K562 (cell line): Measurements from ENCODE around the gene HOXA9. TPM values are rescaled to one million over a fixed set of nuclear protein-coding genes. Genes with fewer than 3 reads are reported as not detected.

Experiments
- ATAC-seq: fragments of 200-7000 bp; cut with Tn5 transposase; 3 replicates; pipeline ENCODE4 v1.9.1; 2020; ENCODE audit warnings: moderate library complexity
- BruUV-seq: library from RNA; stranded (reverse); fragments of 400-500 nt; replicated peaks from 2 replicates; lab custom pipeline; 2021; lab: Mats Ljungman, UMichigan
- CTCF ChIA-PET: fragments of 300-600 bp; formaldehyde crosslinking; extraction: SDS; loops from one replicate; lab custom pipeline; 2021; ENCODE audit warnings: low intra/inter-chr PET ratio; lab: Yijun Ruan, JAX
- POLR2A ChIA-PET: fragments of 300-600, 350-650 bp; sonication (Branson Sonifier 250); formaldehyde crosslinking; extraction: SDS; loops from one replicate; lab custom pipeline; 2021; ENCODE audit warnings: antibody characterized with exemption, inconsistent platforms; lab: Yijun Ruan, JAX
- DNase-seq, 4 experiments: peaks; one replicate each; pipeline versions ENCODE4 v3.0.0 to v3.0.0-alpha.2; 2011 to 2018; ENCODE audit warnings: low spot score in 3 of 4, mixed read lengths in 3 of 4; ENCODE audit errors: extremely low read depth in 1 of 4
- FAIRE-seq: peaks from 2 replicates; lab custom pipeline; 2011; peaks lifted over from hg19 to GRCh38; lab: Jason Lieb, UNC
- H2AFZ ChIP-seq: 2 replicates; pipeline ENCODE4 v1.6.0; 2011; ENCODE audit warnings: low read depth, low read length, control low read depth, inconsistent platforms
- H3K27ac ChIP-seq: fragments of 200-600 bp; 3 replicates; pipeline ENCODE4 v1.8.0; 2011; ENCODE audit warnings: low read depth, mild to moderate bottlenecking, control low read depth, inconsistent platforms, low read length, moderate library complexity, mixed read lengths; ENCODE audit errors: extremely low read depth
- H3K27me3 ChIP-seq, 2 experiments: fragments of 300-600 bp in 1 of 2; 2 replicates in 1 of 2; 3 replicates in 1 of 2; pipeline versions ENCODE4 v1.6.0 to v1.8.0; 2011; ENCODE audit warnings: inconsistent platforms in 2 of 2, low read length in 2 of 2, mild to moderate bottlenecking in 1 of 2, mixed read lengths in 1 of 2, moderate library complexity in 1 of 2; ENCODE audit not compliant: control insufficient read depth in 2 of 2, insufficient read depth in 2 of 2
- H3K36me3 ChIP-seq: fragments of 300-600 bp; 3 replicates; pipeline ENCODE4 v1.8.0; 2011; ENCODE audit warnings: mild to moderate bottlenecking, low read length, inconsistent platforms; ENCODE audit not compliant: control insufficient read depth, insufficient read depth
- H3K4me1 ChIP-seq, 2 experiments: fragments of 200-600 bp in 1 of 2; replicated peaks in 1 of 2; 2 replicates in 1 of 2; 3 replicates in 1 of 2; pipeline versions ENCODE4 v1.5.1 to v1.8.0; 2011; ENCODE audit warnings: inconsistent platforms in 2 of 2, low read length in 2 of 2, mild to moderate bottlenecking in 1 of 2, mixed read lengths in 1 of 2, moderate library complexity in 1 of 2; ENCODE audit not compliant: control insufficient read depth in 2 of 2, insufficient read depth in 2 of 2
- H3K4me2 ChIP-seq: 2 replicates; pipeline ENCODE4 v1.6.1; 2011; ENCODE audit warnings: low read length, control low read depth, inconsistent platforms, mixed read lengths; ENCODE audit not compliant: insufficient read depth
- H3K4me3 ChIP-seq: fragments of 200-600 bp; sonication (generic), shearing (Covaris generic); 2 replicates; pipeline ENCODE4 v1.5.1; 2016; ENCODE audit warnings: control low read depth, inconsistent platforms
- H3K79me2 ChIP-seq: fragments of 200-600 bp; 3 replicates; pipeline ENCODE4 v1.8.0; 2011; ENCODE audit warnings: low read length, inconsistent platforms; ENCODE audit not compliant: control insufficient read depth, insufficient read depth
- H3K9ac ChIP-seq, 2 experiments: 2 replicates each; pipeline versions ENCODE4 v1.6.0 to v1.6.1; 2011; ENCODE audit warnings: low read depth in 2 of 2, low read length in 2 of 2, control low read depth in 1 of 2, inconsistent platforms in 1 of 2, mild to moderate bottlenecking in 1 of 2, mixed read lengths in 1 of 2; ENCODE audit not compliant: insufficient read depth in 1 of 2
- H3K9me1 ChIP-seq: one replicate; pipeline ENCODE4 v1.6.0; 2011; ENCODE audit warnings: inconsistent platforms, mild to moderate bottlenecking, low read length, moderate library complexity; ENCODE audit not compliant: control insufficient read depth, insufficient read depth
- H3K9me3 ChIP-seq: replicated peaks from 2 replicates; pipeline ENCODE4 v1.5.1; 2011; ENCODE audit warnings: low read depth, low read length, inconsistent platforms; ENCODE audit not compliant: control insufficient read depth, insufficient read depth
- H4K20me1 ChIP-seq: replicated peaks from 2 replicates; pipeline ENCODE4 v1.6.1; 2011; ENCODE audit warnings: low read length, inconsistent platforms, mixed read lengths; ENCODE audit not compliant: control insufficient read depth, insufficient read depth
- EP400 ChIP-seq: fragments of 450-650 bp; IDR thresholded peaks from 2 replicates; pipeline ENCODE4 v1.6.1; 2017; ENCODE audit warnings: antibody characterized with exemption, mild to moderate bottlenecking, moderate library complexity
- HDAC8 ChIP-seq: fragments of 450-650 bp; IDR thresholded peaks from 2 replicates; pipeline ENCODE4 v1.6.1; 2016; ENCODE audit warnings: mild to moderate bottlenecking, missing genetic modification characterization, moderate library complexity, missing compliant biosample characterization
- MAFF ChIP-seq: IDR thresholded peaks from 2 replicates; pipeline ENCODE4 v1.6.1; 2012; ENCODE audit warnings: low read length, improper control_type of control experiment
- ZNF408 ChIP-seq: fragments of 250-450 bp; sonication (Bioruptor Pico); IDR thresholded peaks from 2 replicates; pipeline ENCODE4 v1.4.0; 2020; ENCODE audit warnings: low read depth, mild to moderate bottlenecking, moderate library complexity
- WGBS: fragments of 100-300 bp; shearing (Covaris generic); methylation state at CpG from one replicate; pipeline ENCODE4 v1.1.6; 2016; ENCODE audit warnings: low coverage, mixed read lengths; ENCODE audit not compliant: insufficient coverage; ENCODE audit errors: missing lambda C conversion rate; 5-methylcytosine and 5-hydroxymethylcytosine counted together
- in situ Hi-C: fragments of 300-500 bp; cut with MboI; formaldehyde crosslinking; loops from 4 replicates; pipeline ENCODE4 v1.15.0; 2018; ENCODE audit warnings: inconsistent platforms, mixed read lengths
- intact Hi-C: fragments of 100-400 bp; cut with micrococcal nuclease; formaldehyde crosslinking; loops from 2 replicates; pipeline ENCODE4 v1.14.2; 2022
- polyA plus RNA-seq, 8 experiments: library from polyadenylated mRNA; depleted of rRNA in 4 of 8; stranded (reverse) in 5 of 8; unstranded in 3 of 8; fragments of >200 nt; fragmentation: Nextera tagmentation in 2 of 8; fragmentation: Illumina TruSeq in 1 of 8; extraction: Ambion mirVana in 2 of 8; extraction: Trizol in 1 of 8; gene quantifications; 2 replicates each; pipeline versions ENCODE4 v1.2.1 to v1.2.3, GENCODE V29; 2011 to 2014; ENCODE audit warnings: inconsistent platforms in 1 of 8, missing spikeins in 1 of 8
- total RNA-seq, 7 experiments: library from RNA; depleted of rRNA in 6 of 7; stranded (reverse); fragments of >200 nt in 6 of 7; fragmentation: Illumina TruSeq in 2 of 7; extraction: Trizol in 2 of 7; gene quantifications; 2 replicates each; pipeline versions ENCODE4 v1.2.1 to v1.2.3, GENCODE V29; 2011 to 2021; ENCODE audit warnings: low replicate concordance in 1 of 7
- TF ChIP-seq, protein P1 (sequence below): fragments of 250-450 bp; sonication (Bioruptor Pico); IDR thresholded peaks from 2 replicates; pipeline ENCODE4 v1.5.0; 2020; ENCODE audit warnings: mild to moderate bottlenecking, borderline replicate concordance
- TF ChIP-seq, protein P2 (sequence below): fragments of 450-650 bp; IDR thresholded peaks from 2 replicates; pipeline ENCODE4 v1.6.1; 2016
- TF ChIP-seq, protein P3 (sequence below): sonication (generic); formaldehyde crosslinking; IDR thresholded peaks from 2 replicates; pipeline ENCODE4 v1.8.0; 2022; ENCODE audit warnings: mild to moderate bottlenecking, missing genetic modification reagents

The HOXA9 gene
- total and polyA plus RNA-seq, 9 of the 15 experiments (the other 6 are each of a cell fraction or from before 2014, with no cell fraction given), result not detected

DNA sequence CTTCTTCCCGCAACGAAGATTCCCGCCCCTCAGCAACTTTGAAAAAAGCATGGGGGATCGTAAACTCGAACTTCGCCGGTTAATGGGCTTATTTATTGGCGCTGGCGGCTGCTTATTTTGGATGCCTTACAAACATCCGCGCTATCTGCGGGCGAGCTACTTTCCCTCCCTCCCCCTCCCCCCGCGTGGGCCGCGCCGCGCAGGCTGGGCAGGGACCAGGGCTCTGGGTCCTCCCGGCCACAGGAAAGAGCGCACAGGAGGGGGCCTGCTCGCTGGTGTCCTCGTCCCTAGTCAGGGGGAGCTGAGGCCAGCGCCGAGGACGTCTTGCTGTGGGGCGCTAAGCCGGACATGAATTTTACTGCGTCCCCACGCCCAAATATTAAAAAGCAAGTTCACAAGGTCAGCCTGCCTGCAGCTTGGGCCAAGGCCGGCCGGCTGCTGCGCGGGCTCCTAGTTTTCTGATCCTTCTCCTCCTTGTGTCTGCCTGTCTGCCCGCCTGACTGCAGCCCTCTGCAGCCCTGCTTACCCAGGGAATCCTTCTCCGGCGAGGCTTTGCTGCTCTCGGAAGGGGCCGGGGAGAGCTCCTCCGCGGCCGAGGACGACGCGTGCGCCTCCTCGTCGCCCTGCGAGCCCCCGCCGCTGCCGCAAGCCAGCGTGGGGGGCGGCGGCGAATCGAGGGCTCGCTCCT lies 7.6 kb upstream of the HOXA9 start:
- Histone ChIP-seq H3K27ac (no peak overlapping the region), H3K79me2 (no peaks in the 10 kb centered on the region), H3K9ac (no peak overlapping the region), H4K20me1 (no peaks in the 10 kb centered on the region), H3K4me2 (no peak overlapping the region), H2AFZ (no peak overlapping the region), H3K27me3 (peaks cover 29 to 76% of the 10 kb centered on the region in 2 experiments), H3K9me3 (no peaks in the 10 kb centered on the region), H3K36me3 (no peaks in the 10 kb centered on the region), H3K9me1 (no peaks in the 10 kb centered on the region), H3K4me1 (peaks cover 0 to 3% of the 10 kb centered on the region in 2 experiments; a peak in 1 of 5 replicates), H3K4me3 (no peak overlapping the region)
- ChIA-PET POLR2A (no interaction called here), CTCF (no interaction called here)
- intact Hi-C loops, result no loop called here
- whole genome bisulfite sequencing, result 23% methylated on average over 20 of the region's 58 CpGs
- no TSS peak for BruUV-seq
- in situ Hi-C loops, result loop anchor here (25.0 kb wide), 3 partner anchors 661 to 1286 kb away; no protein-coding TSS in a partner anchor
- no peak for DNase-seq
- TF ChIP-seq HDAC8 (tag), result no peak
- no peak for TF ChIP-seq ZNF408 (CRISPR knock-in tag)
- no peak for TF ChIP-seq EP400
- TF ChIP-seq MAFF, result no peak
- TF ChIP-seq, protein P1, sequence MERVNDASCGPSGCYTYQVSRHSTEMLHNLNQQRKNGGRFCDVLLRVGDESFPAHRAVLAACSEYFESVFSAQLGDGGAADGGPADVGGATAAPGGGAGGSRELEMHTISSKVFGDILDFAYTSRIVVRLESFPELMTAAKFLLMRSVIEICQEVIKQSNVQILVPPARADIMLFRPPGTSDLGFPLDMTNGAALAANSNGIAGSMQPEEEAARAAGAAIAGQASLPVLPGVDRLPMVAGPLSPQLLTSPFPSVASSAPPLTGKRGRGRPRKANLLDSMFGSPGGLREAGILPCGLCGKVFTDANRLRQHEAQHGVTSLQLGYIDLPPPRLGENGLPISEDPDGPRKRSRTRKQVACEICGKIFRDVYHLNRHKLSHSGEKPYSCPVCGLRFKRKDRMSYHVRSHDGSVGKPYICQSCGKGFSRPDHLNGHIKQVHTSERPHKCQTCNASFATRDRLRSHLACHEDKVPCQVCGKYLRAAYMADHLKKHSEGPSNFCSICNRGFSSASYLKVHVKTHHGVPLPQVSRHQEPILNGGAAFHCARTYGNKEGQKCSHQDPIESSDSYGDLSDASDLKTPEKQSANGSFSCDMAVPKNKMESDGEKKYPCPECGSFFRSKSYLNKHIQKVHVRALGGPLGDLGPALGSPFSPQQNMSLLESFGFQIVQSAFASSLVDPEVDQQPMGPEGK (CRISPR knock-in tag), result no peak
- TF ChIP-seq, protein P2, sequence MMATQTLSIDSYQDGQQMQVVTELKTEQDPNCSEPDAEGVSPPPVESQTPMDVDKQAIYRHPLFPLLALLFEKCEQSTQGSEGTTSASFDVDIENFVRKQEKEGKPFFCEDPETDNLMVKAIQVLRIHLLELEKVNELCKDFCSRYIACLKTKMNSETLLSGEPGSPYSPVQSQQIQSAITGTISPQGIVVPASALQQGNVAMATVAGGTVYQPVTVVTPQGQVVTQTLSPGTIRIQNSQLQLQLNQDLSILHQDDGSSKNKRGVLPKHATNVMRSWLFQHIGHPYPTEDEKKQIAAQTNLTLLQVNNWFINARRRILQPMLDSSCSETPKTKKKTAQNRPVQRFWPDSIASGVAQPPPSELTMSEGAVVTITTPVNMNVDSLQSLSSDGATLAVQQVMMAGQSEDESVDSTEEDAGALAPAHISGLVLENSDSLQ, result no peak
- TF ChIP-seq, protein P3, sequence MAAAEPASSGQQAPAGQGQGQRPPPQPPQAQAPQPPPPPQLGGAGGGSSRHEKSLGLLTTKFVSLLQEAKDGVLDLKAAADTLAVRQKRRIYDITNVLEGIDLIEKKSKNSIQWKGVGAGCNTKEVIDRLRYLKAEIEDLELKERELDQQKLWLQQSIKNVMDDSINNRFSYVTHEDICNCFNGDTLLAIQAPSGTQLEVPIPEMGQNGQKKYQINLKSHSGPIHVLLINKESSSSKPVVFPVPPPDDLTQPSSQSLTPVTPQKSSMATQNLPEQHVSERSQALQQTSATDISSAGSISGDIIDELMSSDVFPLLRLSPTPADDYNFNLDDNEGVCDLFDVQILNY (CRISPR knock-in tag), result no peak
- FAIRE-seq, result no peak
- no peak for ATAC-seq
